M059J (cell line): ENCODE measurements around the gene PALLD. TPM values are rescaled to one million over a fixed set of nuclear protein-coding genes. Genes with fewer than 3 reads are reported as not detected.
"Not testable (repeated sequence)": the region's sequence is repeated elsewhere in the genome, so short reads cannot be mapped to it uniquely, and the experiment has no call there.

ENCODE experiments used
- DNase-seq: peaks from one replicate; pipeline ENCODE4 v3.0.0-alpha.2; 2012; ENCODE audit warnings: low read depth
- total RNA-seq: library from RNA; depleted of rRNA; stranded (reverse); fragments of >200 nt; shearing (Covaris generic); gene quantifications from 2 replicates; pipeline ENCODE4 v1.2.3, GENCODE V29; 2014; rRNA removed

Gene PALLD
- total RNA-seq, 1 experiment from 2014 or later, result 46.0 TPM

DNA sequence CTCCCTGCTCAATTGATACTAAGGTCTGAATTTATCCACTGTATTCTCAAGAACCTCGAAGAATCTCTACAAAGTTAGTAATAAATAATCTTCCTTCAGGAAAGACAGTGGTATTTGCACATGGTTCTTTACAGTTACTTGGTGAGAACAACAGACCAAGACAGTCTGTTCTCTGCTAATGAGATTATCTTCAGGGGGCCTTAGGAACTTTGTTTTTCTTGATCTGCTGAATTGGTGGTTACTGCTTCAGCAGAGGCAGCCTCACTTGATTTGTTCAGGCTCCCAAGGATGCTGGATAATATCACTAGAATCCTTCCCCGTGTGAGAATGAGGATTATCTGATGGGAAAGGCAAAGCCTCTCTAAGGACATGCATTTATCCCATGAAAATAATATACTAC is 448.4 kb downstream of the PALLD start:
- DNase-seq, result no peak

DNA sequence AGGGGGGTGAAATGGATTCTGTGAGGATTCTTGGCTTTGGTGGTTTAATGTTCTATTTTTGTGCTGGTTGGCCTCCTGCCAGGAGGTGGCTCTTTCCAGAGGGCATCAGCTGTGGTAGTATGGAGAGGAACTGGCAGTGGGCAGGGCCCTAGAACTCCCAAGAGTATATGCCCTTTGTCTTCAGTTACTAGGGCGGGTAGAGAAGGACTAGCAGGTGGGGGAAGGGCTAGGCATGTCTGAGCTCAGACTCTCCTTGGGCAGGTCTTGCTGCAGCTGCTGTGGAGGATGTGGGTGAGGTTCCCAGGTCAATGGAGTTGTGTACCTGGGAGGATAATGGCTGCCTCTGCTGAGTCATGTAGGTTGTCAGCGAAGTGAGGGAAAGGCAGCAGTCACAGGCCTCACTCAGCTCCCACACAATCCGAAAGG is 456.0 kb downstream of the PALLD start:
- not testable (repeated sequence) for DNase-seq

DNA sequence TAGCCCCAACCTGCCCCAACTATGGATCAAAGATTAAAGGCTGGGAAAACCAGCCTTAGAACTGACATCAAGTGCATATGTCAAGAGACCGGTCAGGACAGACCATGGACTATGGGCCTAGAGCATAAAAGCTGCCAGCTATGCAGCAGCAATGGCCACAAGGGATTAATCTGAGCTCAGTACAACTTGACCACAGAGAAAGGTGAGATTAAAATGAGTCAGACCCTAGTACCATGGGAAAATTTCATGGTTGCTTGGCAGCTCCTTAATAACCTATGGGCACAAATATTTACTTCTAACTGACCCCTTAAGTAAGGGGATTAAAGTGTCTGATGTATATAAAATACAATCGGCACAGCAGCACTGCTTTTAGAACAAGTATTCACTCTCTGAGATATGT is 458.8 kb downstream of the PALLD start:
- peak; percentile 45 for DNase-seq

DNA sequence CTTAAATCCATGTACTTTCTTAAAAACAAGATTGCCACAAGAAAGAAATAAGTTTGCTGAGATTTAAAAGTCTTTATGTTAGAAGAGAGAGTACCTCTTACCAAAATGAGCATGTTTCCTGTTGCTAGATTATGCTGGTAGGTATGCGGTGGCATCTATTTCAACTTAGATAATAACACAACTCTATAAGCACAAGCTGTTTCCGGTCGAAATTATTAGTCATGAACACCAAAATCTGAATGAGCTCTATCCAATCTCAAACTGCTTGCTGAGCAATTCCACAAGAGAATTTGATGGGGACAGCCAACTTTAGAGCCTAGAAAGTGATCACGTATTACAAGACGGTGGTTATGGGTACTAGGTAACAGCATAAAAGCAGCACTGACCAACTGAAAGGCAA is 463.9 kb downstream of the PALLD start:
- DNase-seq, result no peak

DNA sequence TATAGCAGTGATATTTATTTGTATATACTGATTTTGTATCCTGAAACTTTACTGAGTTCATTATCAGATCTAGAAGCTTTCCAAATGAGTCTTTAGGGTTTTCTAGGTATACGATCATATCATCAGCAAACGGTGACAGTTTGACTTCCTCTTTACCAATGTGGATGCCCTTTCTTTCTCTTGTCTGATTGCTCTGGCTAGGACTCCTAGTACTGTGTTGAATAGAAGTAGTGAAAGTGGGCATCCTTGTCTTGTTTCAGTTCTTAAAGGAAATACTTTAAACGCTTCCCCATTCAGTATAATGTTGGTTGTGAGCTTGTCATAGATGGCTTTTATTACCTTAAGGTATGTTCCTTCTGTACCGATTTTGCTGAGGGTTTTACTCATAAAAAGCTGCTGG is 475.7 kb downstream of the PALLD start:
- DNase-seq, result no peak

Other genes with a start within 250 kb of the PALLD start
- gene DDX60, start 178.3 kb upstream of the PALLD start, total RNA-seq, result 37.4 and 43.9 TPM in 2 replicates
- 17.0 and 21.5 TPM in 2 replicates for gene DDX60L, start 16.6 kb upstream of the PALLD start, total RNA-seq